Trophoblast cell (in vitro differentiated cells and primary cell): Measurements from ENCODE around the gene GDF15.

Experiments used
- DNase-seq, 2 donors: peaks; one replicate each; pipeline ENCODE4 v3.0.0-alpha.2; 2016
- H2AFZ ChIP-seq: 2 replicates; pipeline ENCODE4 v1.6.1; 2013; ENCODE audit warnings: low read length, moderate library complexity, mild to moderate bottlenecking; ENCODE audit not compliant: insufficient read depth, poor library complexity
- H2AK5ac ChIP-seq: 2 replicates; pipeline ENCODE4 v1.6.1; 2013; ENCODE audit warnings: mild to moderate bottlenecking, low read length
- H2BK120ac ChIP-seq: 2 replicates; pipeline ENCODE4 v1.6.1; 2013; ENCODE audit warnings: low read length, mild to moderate bottlenecking, moderate library complexity; ENCODE audit not compliant: insufficient read depth, poor library complexity
- H2BK12ac ChIP-seq: 2 replicates; pipeline ENCODE4 v1.6.1; 2013; ENCODE audit warnings: mild to moderate bottlenecking, low read length, moderate library complexity
- H2BK5ac ChIP-seq: 2 replicates; pipeline ENCODE4 v1.6.1; 2013; ENCODE audit warnings: low read length, low read depth, moderate library complexity, mild to moderate bottlenecking; ENCODE audit not compliant: poor library complexity
- H3K14ac ChIP-seq: 2 replicates; pipeline ENCODE4 v1.6.1; 2013; ENCODE audit warnings: mild to moderate bottlenecking, low read length
- H3K18ac ChIP-seq: 2 replicates; pipeline ENCODE4 v1.6.1; 2013; ENCODE audit warnings: mild to moderate bottlenecking, low read length
- H3K23ac ChIP-seq: 2 replicates; pipeline ENCODE4 v1.6.1; 2013; ENCODE audit warnings: low read length
- H3K27ac ChIP-seq: 2 replicates; pipeline ENCODE4 v1.5.1; 2013; ENCODE audit warnings: low read depth, mild to moderate bottlenecking, inconsistent platforms, low read length, moderate library complexity
- H3K27me3 ChIP-seq: 2 replicates; pipeline ENCODE4 v1.6.1; 2013; ENCODE audit warnings: inconsistent platforms, mild to moderate bottlenecking, low read length, moderate library complexity; ENCODE audit not compliant: insufficient read depth
- H3K36me3 ChIP-seq, 2 experiments: 1 replicate in 1 of 2; 2 replicates in 1 of 2; pipeline ENCODE4 v1.6.1; 2013; ENCODE audit warnings: low read length in 2 of 2, mild to moderate bottlenecking in 2 of 2, moderate library complexity in 1 of 2; ENCODE audit not compliant: insufficient read depth in 2 of 2, control insufficient read depth in 1 of 2
- H3K4ac ChIP-seq: 2 replicates; pipeline ENCODE4 v1.6.1; 2013; ENCODE audit warnings: low read depth, mild to moderate bottlenecking, low read length, moderate library complexity
- H3K4me1 ChIP-seq, 2 experiments: 1 replicate in 1 of 2; 2 replicates in 1 of 2; pipeline ENCODE4 v1.6.1; 2013; ENCODE audit warnings: low read length in 2 of 2, mild to moderate bottlenecking in 2 of 2, moderate library complexity in 1 of 2; ENCODE audit not compliant: insufficient read depth in 2 of 2, control insufficient read depth in 1 of 2
- H3K4me2 ChIP-seq: 2 replicates; pipeline ENCODE4 v1.6.1; 2013; ENCODE audit warnings: inconsistent platforms, mild to moderate bottlenecking, low read length, moderate library complexity
- H3K4me3 ChIP-seq: 2 replicates; pipeline ENCODE4 v1.5.1; 2013; ENCODE audit warnings: mild to moderate bottlenecking, low read depth, low read length, inconsistent platforms
- H3K79me1 ChIP-seq: one replicate; pipeline ENCODE4 v1.6.1; 2013; ENCODE audit warnings: low read length
- H3K79me2 ChIP-seq: 2 replicates; pipeline ENCODE4 v1.6.1; 2013; ENCODE audit warnings: low read length, mild to moderate bottlenecking; ENCODE audit not compliant: control insufficient read depth, insufficient read depth, poor library complexity
- H3K9ac ChIP-seq: 2 replicates; pipeline ENCODE4 v1.6.1; 2013; ENCODE audit warnings: mild to moderate bottlenecking, low read length
- H3K9me3 ChIP-seq: 2 replicates; pipeline ENCODE4 v1.6.1; 2013; ENCODE audit warnings: low read depth, mild to moderate bottlenecking, control low read depth, inconsistent platforms, low read length; ENCODE audit not compliant: insufficient read depth
- H4K12ac ChIP-seq: 2 replicates; pipeline ENCODE4 v1.6.1; 2013; ENCODE audit warnings: low read depth, mild to moderate bottlenecking, low read length, moderate library complexity
- H4K8ac ChIP-seq: 2 replicates; pipeline ENCODE4 v1.6.1; 2013; ENCODE audit warnings: low read depth, mild to moderate bottlenecking, low read length, moderate library complexity
- H4K91ac ChIP-seq: one replicate; pipeline ENCODE4 v1.6.1; 2013; ENCODE audit warnings: low read depth, mild to moderate bottlenecking, low read length, moderate library complexity
- WGBS: extraction: QIAGEN DNeasy Blood & Tissue Kit; methylation state at CpG from one replicate; pipeline ENCODE4 v1.1.7; 2013; ENCODE audit warnings: missing lambda C conversion rate; ENCODE audit not compliant: insufficient read length, insufficient coverage; ENCODE audit errors: extremely low coverage; 5-methylcytosine and 5-hydroxymethylcytosine counted together

The GDF15 gene

DNA sequence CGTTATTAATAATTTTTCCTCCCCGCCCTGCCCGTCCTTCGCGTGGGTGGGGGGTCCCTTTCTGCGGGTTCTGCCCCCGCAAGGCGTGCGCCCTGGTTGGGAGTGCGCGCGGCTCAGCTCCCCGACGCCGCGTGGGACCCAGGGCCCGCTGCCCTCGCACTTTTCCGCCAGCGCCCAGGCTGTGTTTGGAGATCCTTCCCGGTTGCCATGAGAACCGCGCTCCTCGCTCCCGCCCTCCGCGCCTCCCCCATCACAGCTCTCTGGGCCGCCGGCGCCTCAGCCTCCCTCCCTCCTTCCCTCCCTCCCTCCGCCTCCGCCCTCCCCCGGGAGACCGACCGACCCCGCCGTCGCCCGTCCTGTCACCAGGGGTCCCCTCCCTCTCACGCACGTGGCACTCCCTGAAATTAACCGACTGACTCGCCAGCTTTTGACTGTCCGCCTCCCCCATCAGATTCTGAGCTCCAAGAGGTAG lies 30.9 kb downstream of the GDF15 start:
- peak; percentile 83 to 91 for DNase-seq
- Histone ChIP-seq H4K12ac (peak overlapping the region; percentile 98), H3K18ac (peak overlapping the region; percentile 79), H3K36me3 (no peaks in the 10 kb centered on the region), H3K79me1 (peaks cover 32% of the 10 kb centered on the region), H4K91ac (peak overlapping the region; percentile 100), H3K4me1 (peaks cover 29 to 35% of the 10 kb centered on the region in 2 experiments), H2BK12ac (peak overlapping the region; percentile 98), H3K79me2 (peaks cover 14% of the 10 kb centered on the region), H3K4ac (peak overlapping the region; percentile 95), H2BK5ac (peak overlapping the region; percentile 94), H3K27ac (peak overlapping the region; percentile 97), H3K23ac (no peak overlapping the region), H3K4me2 (peak overlapping the region; percentile 74), H2BK120ac (peak overlapping the region; percentile 98), H3K27me3 (no peaks in the 10 kb centered on the region), H3K9ac (peak overlapping the region; percentile 28), H3K4me3 (peak overlapping the region; percentile 60), H2AFZ (peak overlapping the region; percentile 93), H3K14ac (peak overlapping the region; percentile 92), H4K8ac (peak overlapping the region; percentile 95), H2AK5ac (peak overlapping the region; percentile 84), H3K9me3 (peaks cover 3% of the 10 kb centered on the region)
- no CpG with 5 or more reads among the region's 44 CpGs for WGBS

DNA sequence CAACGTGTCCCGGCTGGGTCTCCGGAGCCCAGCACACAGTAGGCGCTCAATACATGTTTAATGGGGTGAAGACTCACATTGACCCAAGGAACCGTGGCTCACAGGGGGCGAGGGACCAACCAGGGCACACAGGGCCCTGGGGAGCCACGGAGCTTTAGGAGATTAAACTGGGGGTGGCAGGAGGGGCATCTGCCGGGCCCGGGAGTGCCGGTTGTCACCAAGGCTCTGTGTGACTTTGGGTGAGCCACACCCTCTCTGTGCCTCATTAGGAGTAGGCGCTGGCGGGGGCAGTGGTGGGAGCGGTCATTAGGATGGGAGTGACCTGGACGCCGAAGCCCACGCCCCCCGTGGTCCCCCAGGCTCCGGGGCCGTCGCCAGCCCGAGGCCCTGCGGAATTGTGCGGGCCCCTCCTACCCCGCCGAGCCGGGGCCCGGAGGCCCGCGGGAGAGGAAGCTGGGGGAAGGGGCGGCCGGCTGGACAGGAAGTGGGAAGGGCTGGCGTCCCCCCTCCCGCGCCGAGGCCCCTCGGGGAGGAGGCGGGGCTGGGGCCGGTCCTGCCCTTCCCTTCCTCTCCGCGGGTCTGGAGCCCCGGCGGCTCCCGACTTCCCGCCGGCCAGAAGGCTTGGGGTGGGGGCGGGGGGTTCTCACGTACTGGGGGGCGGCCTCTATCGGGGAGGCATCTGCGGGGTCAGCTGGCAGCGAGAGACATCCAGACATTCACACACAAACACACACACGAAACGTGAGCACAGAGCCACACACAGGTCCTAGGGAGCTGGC lies 31.5 kb downstream of the GDF15 start:
- Histone ChIP-seq H2BK5ac (peak overlapping the region; percentile 94), H4K91ac (peak overlapping the region; percentile 100), H3K4me1 (peaks cover 29 to 35% of the 10 kb centered on the region in 2 experiments), H4K8ac (peak overlapping the region; percentile 95), H2AK5ac (peak overlapping the region; percentile 99), H3K14ac (peak overlapping the region; percentile 97), H3K9ac (peak overlapping the region; percentile 28), H3K4me3 (peak overlapping the region; percentile 60), H2BK120ac (peak overlapping the region; percentile 98), H3K9me3 (peaks cover 3% of the 10 kb centered on the region), H2BK12ac (peak overlapping the region; percentile 98), H3K79me1 (peaks cover 32% of the 10 kb centered on the region), H3K4ac (peak overlapping the region; percentile 95), H3K23ac (no peak overlapping the region), H4K12ac (peak overlapping the region; percentile 98), H3K36me3 (no peaks in the 10 kb centered on the region), H3K27me3 (no peaks in the 10 kb centered on the region), H3K27ac (peak overlapping the region; percentile 97), H3K18ac (peak overlapping the region; percentile 89), H3K4me2 (peak overlapping the region; percentile 74), H3K79me2 (peaks cover 14% of the 10 kb centered on the region), H2AFZ (peak overlapping the region; percentile 93)
- peak; percentile 74 to 75 for DNase-seq
- WGBS, result no CpG with 5 or more reads among the region's 53 CpGs

DNA sequence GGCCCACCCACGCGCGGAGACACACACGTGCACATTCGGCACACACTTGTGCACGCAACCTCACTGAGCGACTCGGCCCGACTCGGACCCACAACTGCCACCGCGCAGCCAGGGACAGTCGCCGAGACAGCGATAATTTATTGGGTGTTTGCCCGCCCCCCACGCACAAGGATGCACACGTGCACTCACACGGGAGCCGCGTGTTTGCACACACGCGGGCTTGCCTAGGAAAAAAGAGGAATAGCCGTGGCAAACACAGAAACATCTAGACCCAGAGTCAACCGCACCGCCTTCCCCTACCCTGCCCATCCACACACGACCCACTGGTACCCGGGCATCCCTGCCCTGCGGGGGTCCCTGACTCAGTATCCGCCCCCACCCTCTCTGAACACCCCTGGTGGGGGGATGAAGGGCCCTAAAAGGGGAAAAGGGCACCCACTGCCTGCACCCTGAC lies 32.1 kb downstream of the GDF15 start:
- H2BK12ac ChIP-seq, result peak overlapping the region; percentile 98
- peak overlapping the region; percentile 99 for H2AK5ac ChIP-seq
- H3K27ac ChIP-seq, result peak overlapping the region; percentile 31
- peak overlapping the region; percentile 89 for H3K18ac ChIP-seq
- no CpG with 5 or more reads among the region's 30 CpGs for WGBS
- peaks cover 29 to 35% of the 10 kb centered on the region in 2 experiments for H3K4me1 ChIP-seq
- H2BK120ac ChIP-seq, result peak overlapping the region; percentile 91
- H3K23ac ChIP-seq, result no peak overlapping the region
- peaks cover 32% of the 10 kb centered on the region for H3K79me1 ChIP-seq
- H3K4ac ChIP-seq, result peak overlapping the region; percentile 83
- H3K36me3 ChIP-seq, result no peaks in the 10 kb centered on the region
- peak overlapping the region; percentile 74 for H3K4me2 ChIP-seq
- peak overlapping the region; percentile 91 for H2AFZ ChIP-seq
- peaks cover 14% of the 10 kb centered on the region for H3K79me2 ChIP-seq
- H4K91ac ChIP-seq, result peak overlapping the region; percentile 99
- H3K4me3 ChIP-seq, result peak overlapping the region; percentile 49
- H3K14ac ChIP-seq, result peak overlapping the region; percentile 97
- H3K9ac ChIP-seq, result no peak overlapping the region
- peaks cover 3% of the 10 kb centered on the region for H3K9me3 ChIP-seq
- H2BK5ac ChIP-seq, result peak overlapping the region; percentile 55
- H4K8ac ChIP-seq, result peak overlapping the region; percentile 83
- no peaks in the 10 kb centered on the region for H3K27me3 ChIP-seq
- peak overlapping the region; percentile 54 for H4K12ac ChIP-seq
- no peak for DNase-seq

DNA sequence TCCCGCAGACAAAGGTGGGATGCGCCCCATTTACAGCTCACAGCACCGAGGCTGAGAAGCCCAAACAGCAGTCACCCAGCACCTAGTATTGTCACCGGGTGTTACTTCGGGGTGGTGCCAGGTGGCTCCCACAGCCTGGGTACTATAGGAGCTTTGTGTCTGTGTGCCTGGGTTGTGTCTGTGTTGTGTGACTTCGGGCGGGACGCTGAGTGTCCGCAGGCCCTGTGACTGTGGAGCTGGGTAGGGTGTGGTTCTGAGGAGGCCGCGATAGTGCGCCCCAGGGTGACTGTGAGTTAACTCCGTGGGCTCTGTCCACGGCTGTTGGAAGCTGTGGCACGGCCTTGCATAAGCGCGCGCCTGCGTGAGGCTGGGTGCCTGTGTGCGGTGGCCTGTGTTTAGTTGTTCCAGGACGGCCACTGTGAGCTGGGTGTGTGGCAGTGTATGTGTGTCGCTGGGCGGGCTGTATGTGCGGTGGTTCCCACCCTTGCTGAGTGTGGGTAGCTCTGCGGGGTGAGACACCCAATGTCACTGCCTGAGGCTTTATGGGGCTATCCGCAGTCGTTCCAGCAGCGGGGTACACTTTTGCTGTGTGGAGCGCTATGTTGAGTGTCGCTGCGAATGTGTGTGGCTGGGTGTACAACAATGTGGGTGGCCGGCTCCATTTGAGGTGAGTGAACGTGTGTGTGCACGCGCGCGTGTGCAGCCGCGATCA lies 32.7 kb downstream of the GDF15 start:
- peak overlapping the region; percentile 27 for H2AFZ ChIP-seq
- no CpG with 5 or more reads among the region's 39 CpGs for WGBS
- H3K27me3 ChIP-seq, result no peaks in the 10 kb centered on the region
- peak overlapping the region; percentile 83 for H4K8ac ChIP-seq
- H3K27ac ChIP-seq, result peak overlapping the region; percentile 35
- peak overlapping the region; percentile 89 for H3K18ac ChIP-seq
- H3K79me2 ChIP-seq, result peaks cover 14% of the 10 kb centered on the region
- H3K9ac ChIP-seq, result no peak overlapping the region
- no peak overlapping the region for H3K23ac ChIP-seq
- peak overlapping the region; percentile 62 for H3K4me3 ChIP-seq
- no peaks in the 10 kb centered on the region for H3K36me3 ChIP-seq
- H3K4ac ChIP-seq, result peak overlapping the region; percentile 83
- peak overlapping the region; percentile 99 for H4K91ac ChIP-seq
- H2AK5ac ChIP-seq, result peak overlapping the region; percentile 99
- peaks cover 29 to 35% of the 10 kb centered on the region in 2 experiments for H3K4me1 ChIP-seq
- DNase-seq, result peak in 1 of 2 donors; percentile 51
- peaks cover 2% of the 10 kb centered on the region for H3K9me3 ChIP-seq
- H2BK120ac ChIP-seq, result peak overlapping the region; percentile 91
- H4K12ac ChIP-seq, result peak overlapping the region; percentile 54
- H3K79me1 ChIP-seq, result peaks cover 32% of the 10 kb centered on the region
- peak overlapping the region; percentile 55 for H2BK5ac ChIP-seq
- H3K14ac ChIP-seq, result peak overlapping the region; percentile 97
- peak overlapping the region; percentile 98 for H2BK12ac ChIP-seq
- H3K4me2 ChIP-seq, result peak overlapping the region; percentile 78
